Smooth muscle cell of the coronary artery (primary cell): ENCODE results near the gene GOPC. TPM values are rescaled to one million over a fixed set of nuclear protein-coding genes. Genes with fewer than 3 reads are reported as not detected.

Experiments
- total RNA-seq: library from RNA; depleted of rRNA; stranded (reverse); fragments of >200 nt; gene quantifications from 2 replicates; pipeline ENCODE4 v1.2.3, GENCODE V29; 2014; ENCODE audit warnings: low replicate concordance

Gene GOPC
- total RNA-seq = 23.6 and 46.5 TPM in 2 replicates

DNA sequence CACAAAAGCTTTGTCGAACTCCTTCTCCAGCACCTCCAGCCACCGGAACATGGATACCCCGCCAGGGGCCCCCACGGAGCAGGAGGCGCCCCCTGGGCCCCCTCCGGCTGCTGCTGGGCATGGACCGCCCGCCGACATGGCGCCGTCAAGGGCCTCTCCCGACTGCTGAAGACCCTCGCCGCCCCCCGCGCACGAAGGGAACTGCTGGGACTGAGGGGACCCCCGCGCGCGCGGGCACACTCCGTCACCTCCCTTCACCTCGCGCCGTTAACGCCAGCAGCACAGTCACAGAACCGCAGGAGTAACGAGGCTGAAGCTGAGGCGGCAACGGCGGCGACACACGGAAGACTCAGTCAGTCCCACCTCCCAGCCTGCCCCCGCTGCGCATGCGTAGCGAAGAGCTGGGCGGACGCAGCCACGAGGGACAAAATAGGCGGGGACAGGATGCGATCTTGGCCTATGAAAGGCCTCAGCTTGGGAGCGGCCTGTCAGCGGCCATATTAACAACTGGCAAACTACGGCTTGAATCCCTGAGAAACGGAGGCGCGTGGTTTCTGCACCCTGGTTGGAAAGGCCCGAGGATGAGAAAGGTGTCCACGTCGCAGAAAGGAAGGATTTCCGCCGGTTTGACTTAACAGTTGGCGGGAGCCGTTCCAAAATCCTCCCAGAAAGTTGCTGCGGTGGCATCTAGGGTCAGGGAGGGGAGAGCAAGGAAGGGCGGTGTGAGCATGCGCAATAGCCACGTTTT, at the start of gene GOPC:
Gene GOPC (minus strand): TSS at position 361 of the 748 bp plus-strand sequence. CDS start 223 bp downstream, at position 138.

Other genes starting within 250 kb of the GOPC start
- under 0.01 TPM in 2 replicates for gene ROS1, start 176.6 kb downstream of the GOPC start, total RNA-seq
- gene DCBLD1, start 119.8 kb downstream of the GOPC start, total RNA-seq = 13.2 and 65.3 TPM in 2 replicates
- 8.2 and 16.5 TPM in 2 replicates for gene NUS1, start 73.0 kb upstream of the GOPC start, total RNA-seq